ENCODE measurements around the gene GALR2. TPM values are rescaled to one million over a fixed set of nuclear protein-coding genes. Genes with fewer than 3 reads are reported as not detected.

GALR2 gene
- total RNA-seq (2021; ENCODE audit: unreplicated experiment), result 0.41 TPM
- polyA plus RNA-seq (2012; ENCODE audit: insufficient read length), result 1.6 TPM
- Bru-seq, nascent RNA, result percentile 21 among the genes with signal in this experiment
- percentile 16 among the genes with signal in this experiment for BruChase-seq, experiment 1, labeled RNA remaining after a 2-hour chase
- percentile 27 among the genes with signal in this experiment for BruChase-seq, experiment 2, labeled RNA remaining after a 6-hour chase
- long read RNA-seq, result 0 reads

DNA sequence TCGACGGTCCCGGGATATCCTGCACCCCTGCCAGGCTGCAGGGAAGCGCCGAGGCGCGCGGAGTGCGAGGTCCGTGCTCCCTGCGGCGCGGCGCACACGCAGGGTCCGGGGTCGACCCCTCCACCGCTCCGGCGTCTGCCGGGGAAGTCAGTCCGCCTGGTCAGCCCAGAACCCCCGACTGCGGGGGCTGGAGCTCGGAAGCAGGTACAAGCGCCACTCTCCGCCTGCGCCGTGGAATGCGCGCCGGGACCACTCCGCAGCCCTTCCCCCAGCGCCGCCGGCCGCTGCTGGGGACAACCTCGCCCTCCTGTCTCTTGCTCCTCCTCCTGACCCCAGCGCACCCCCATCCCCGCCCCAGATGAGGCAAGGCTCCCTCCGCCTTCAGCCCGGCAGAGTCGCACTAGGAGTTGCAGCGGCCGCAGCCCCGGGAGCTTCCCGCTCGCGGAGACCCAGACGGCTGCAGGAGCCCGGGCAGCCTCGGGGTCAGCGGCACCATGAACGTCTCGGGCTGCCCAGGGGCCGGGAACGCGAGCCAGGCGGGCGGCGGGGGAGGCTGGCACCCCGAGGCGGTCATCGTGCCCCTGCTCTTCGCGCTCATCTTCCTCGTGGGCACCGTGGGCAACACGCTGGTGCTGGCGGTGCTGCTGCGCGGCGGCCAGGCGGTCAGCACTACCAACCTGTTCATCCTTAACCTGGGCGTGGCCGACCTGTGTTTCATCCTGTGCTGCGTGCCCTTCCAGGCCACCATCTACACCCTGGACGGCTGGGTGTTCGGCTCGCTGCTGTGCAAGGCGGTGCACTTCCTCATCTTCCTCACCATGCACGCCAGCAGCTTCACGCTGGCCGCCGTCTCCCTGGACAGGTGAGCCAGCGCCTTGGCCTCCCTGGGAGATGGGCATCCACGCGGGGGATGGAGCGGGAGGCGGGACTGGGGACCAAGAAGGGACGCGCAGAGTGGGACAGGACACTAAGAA is at the start of gene GALR2:
Gene GALR2, plus strand, starts transcription at position 392 of the 974 bp plus-strand sequence. Its CDS starts 103 bp downstream, at position 495.
- in situ Hi-C loops (cut with HindIII; ENCODE audit: low pct_unique_long_range_greater_than_20kb, low sequenced_read_pairs), result loop anchor here (25.0 kb wide), 1 partner anchor 137 kb away; the partner anchor contains the start of gene FBF1
- ChIA-PET CTCF (no interaction called here), POLR2A (no interaction called here)
- Histone ChIP-seq H3K4me1 (ENCODE audit: control insufficient read depth, insufficient read depth, low read length) (peaks cover 7% of the 10 kb centered on the region), H3K4me3 (ENCODE audit: low read depth in 2 of 2, low read length in 2 of 2) (peak within 1 kb of the TSS in 1 of 2 experiments; percentile 14; a peak in 3 of 4 replicates), H3K36me3 (ENCODE audit: control insufficient read depth, insufficient read depth, low read length) (peaks cover 7% of the 10 kb centered on the region; the same call in 1 of the 2 replicates), H3K27ac (ENCODE audit: low read length) (no peak within 1 kb of the TSS), H3K9me3 (ENCODE audit: control insufficient read depth, insufficient read depth, low read depth, low read length) (no peaks in the 10 kb centered on the region), H3K27me3 (ENCODE audit: control insufficient read depth, insufficient read depth, low read length) (no peaks in the 10 kb centered on the region)
- TF ChIP-seq POLR2AphosphoS5 (IDR thresholded peaks at IDR 0.05; ENCODE audit: low read depth, low read length), result no peak
- TF ChIP-seq, protein P1, sequence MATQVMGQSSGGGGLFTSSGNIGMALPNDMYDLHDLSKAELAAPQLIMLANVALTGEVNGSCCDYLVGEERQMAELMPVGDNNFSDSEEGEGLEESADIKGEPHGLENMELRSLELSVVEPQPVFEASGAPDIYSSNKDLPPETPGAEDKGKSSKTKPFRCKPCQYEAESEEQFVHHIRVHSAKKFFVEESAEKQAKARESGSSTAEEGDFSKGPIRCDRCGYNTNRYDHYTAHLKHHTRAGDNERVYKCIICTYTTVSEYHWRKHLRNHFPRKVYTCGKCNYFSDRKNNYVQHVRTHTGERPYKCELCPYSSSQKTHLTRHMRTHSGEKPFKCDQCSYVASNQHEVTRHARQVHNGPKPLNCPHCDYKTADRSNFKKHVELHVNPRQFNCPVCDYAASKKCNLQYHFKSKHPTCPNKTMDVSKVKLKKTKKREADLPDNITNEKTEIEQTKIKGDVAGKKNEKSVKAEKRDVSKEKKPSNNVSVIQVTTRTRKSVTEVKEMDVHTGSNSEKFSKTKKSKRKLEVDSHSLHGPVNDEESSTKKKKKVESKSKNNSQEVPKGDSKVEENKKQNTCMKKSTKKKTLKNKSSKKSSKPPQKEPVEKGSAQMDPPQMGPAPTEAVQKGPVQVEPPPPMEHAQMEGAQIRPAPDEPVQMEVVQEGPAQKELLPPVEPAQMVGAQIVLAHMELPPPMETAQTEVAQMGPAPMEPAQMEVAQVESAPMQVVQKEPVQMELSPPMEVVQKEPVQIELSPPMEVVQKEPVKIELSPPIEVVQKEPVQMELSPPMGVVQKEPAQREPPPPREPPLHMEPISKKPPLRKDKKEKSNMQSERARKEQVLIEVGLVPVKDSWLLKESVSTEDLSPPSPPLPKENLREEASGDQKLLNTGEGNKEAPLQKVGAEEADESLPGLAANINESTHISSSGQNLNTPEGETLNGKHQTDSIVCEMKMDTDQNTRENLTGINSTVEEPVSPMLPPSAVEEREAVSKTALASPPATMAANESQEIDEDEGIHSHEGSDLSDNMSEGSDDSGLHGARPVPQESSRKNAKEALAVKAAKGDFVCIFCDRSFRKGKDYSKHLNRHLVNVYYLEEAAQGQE (IDR thresholded peaks at IDR 0.05; ENCODE audit: insufficient read depth in 1 of 2, low read depth in 2 of 2, low read length in 1 of 2), result no peak
- no peak for TF ChIP-seq SIN3A (IDR thresholded peaks at IDR 0.05; ENCODE audit: borderline replicate concordance, insufficient read depth, low read depth, low read length)
- no peak for TF ChIP-seq CTCF (IDR thresholded peaks at IDR 0.05)
- no peak for TF ChIP-seq TCF7L2 (IDR thresholded peaks at IDR 0.05; ENCODE audit: low read depth, low read length)
- intact Hi-C loops (cut with micrococcal nuclease; ENCODE audit: unreplicated experiment), result no loop called here
- no TSS peak for BruUV-seq (replicated peaks)
- DNase-seq (ENCODE audit: low read depth, low spot score) (no peak), ATAC-seq (no peak)

GRCh38 chr17:76025294-76025693 is 49.3 kb upstream of the GALR2 start:
- ATAC-seq (no peak), DNase-seq (ENCODE audit: low read depth, low spot score) (no peak)
- intact Hi-C loops (cut with micrococcal nuclease; ENCODE audit: unreplicated experiment), result no loop called here
- Histone ChIP-seq H3K27ac (ENCODE audit: low read length) (no peak overlapping the region), H3K4me3 (ENCODE audit: low read depth in 2 of 2, low read length in 2 of 2) (no peak overlapping the region), H3K36me3 (ENCODE audit: control insufficient read depth, insufficient read depth, low read length) (peaks cover 3% of the 10 kb centered on the region), H3K9me3 (ENCODE audit: control insufficient read depth, insufficient read depth, low read depth, low read length) (no peaks in the 10 kb centered on the region), H3K27me3 (ENCODE audit: control insufficient read depth, insufficient read depth, low read length) (no peaks in the 10 kb centered on the region), H3K4me1 (ENCODE audit: control insufficient read depth, insufficient read depth, low read length) (peaks cover 27% of the 10 kb centered on the region)
- in situ Hi-C loops (cut with HindIII; ENCODE audit: low pct_unique_long_range_greater_than_20kb, low sequenced_read_pairs), result no loop called here
- BruUV-seq (replicated peaks), result no TSS peak
- POLR2A ChIA-PET, result no interaction called here
- TF ChIP-seq TCF7L2 (IDR thresholded peaks at IDR 0.05; ENCODE audit: low read depth, low read length) (no peak), SIN3A (IDR thresholded peaks at IDR 0.05; ENCODE audit: borderline replicate concordance, insufficient read depth, low read depth, low read length) (no peak), CTCF (IDR thresholded peaks at IDR 0.05) (no peak), POLR2AphosphoS5 (IDR thresholded peaks at IDR 0.05; ENCODE audit: low read depth, low read length) (no peak)
- TF ChIP-seq, protein P1 (IDR thresholded peaks at IDR 0.05; ENCODE audit: insufficient read depth in 1 of 2, low read depth in 2 of 2, low read length in 1 of 2), result no peak
- CTCF ChIA-PET, result no interaction called here

Data from Panc1 (cell line).